Measurements from ENCODE around the gene DTNBP1.

DTNBP1 gene

DNA sequence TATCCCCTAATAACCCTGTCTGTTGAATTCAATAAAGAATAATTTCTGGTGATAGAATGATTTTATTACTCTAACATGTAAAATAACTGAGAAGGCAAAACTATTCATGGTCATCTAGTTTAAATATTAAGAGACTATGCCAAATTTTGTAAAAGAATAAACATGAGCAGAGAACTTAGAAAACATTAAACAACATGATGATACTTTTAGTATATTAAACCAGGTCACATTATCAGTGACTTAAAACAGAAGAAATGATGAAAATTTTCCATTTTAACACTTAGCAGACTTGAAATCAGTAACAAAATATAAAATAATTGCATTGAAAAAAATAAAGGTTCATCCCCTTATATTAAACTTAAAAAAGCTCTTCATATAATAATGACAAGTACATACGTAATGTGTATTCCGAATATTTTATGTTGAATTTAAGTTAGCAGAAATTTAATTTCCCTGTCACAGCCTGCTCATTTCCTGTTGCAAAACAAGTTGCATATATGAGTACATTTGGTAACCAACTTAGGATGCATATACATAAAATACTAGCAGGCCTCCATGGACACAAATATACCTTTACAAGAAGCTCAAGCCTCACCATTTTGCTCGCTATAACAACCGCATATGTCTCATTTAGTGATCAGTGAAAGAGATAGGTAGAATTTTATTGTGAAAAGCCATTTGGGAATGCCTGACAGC, 40.6 kb downstream of the DTNBP1 start:
- in situ Hi-C loops (cut with HindIII; ENCODE audit: low pct_ligation_motif_present, low sequenced_read_pairs) = no loop called here
- H3K27me3 ChIP-seq (replicated peaks) = no peaks in the 10 kb centered on the region
- H3K36me3 ChIP-seq (replicated peaks) = no peaks in the 10 kb centered on the region
- no peak overlapping the region for H3K4me3 ChIP-seq (ENCODE audit: low read depth, low read length)
- no peak for DNase-seq
- no peak overlapping the region for H3K27ac ChIP-seq
- TF ChIP-seq, protein P1, sequence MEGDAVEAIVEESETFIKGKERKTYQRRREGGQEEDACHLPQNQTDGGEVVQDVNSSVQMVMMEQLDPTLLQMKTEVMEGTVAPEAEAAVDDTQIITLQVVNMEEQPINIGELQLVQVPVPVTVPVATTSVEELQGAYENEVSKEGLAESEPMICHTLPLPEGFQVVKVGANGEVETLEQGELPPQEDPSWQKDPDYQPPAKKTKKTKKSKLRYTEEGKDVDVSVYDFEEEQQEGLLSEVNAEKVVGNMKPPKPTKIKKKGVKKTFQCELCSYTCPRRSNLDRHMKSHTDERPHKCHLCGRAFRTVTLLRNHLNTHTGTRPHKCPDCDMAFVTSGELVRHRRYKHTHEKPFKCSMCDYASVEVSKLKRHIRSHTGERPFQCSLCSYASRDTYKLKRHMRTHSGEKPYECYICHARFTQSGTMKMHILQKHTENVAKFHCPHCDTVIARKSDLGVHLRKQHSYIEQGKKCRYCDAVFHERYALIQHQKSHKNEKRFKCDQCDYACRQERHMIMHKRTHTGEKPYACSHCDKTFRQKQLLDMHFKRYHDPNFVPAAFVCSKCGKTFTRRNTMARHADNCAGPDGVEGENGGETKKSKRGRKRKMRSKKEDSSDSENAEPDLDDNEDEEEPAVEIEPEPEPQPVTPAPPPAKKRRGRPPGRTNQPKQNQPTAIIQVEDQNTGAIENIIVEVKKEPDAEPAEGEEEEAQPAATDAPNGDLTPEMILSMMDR (IDR thresholded peaks at IDR 0.05; ENCODE audit: low read depth, low read length, missing control alignments) = no peak

- in situ Hi-C loops (cut with HindIII; ENCODE audit: low pct_ligation_motif_present, low sequenced_read_pairs) = no loop called here
- H3K27ac ChIP-seq = no peak overlapping the region
- no peak overlapping the region for H3K4me3 ChIP-seq (ENCODE audit: low read depth, low read length)
- DNase-seq = peak; percentile 11
- no peaks in the 10 kb centered on the region for H3K36me3 ChIP-seq (replicated peaks)
- H3K27me3 ChIP-seq (replicated peaks) = no peaks in the 10 kb centered on the region
- TF ChIP-seq, protein P1 (IDR thresholded peaks at IDR 0.05; ENCODE audit: low read depth, low read length, missing control alignments) = no peak
Measured at GRCh38 chr6:15621203-15622044, 41.4 kb downstream of the DTNBP1 start.

- Histone ChIP-seq H3K27me3 (replicated peaks) (no peaks in the 10 kb centered on the region), H3K36me3 (replicated peaks) (no peaks in the 10 kb centered on the region), H3K27ac (no peak overlapping the region), H3K4me3 (ENCODE audit: low read depth, low read length) (no peak overlapping the region)
- DNase-seq = no peak
- TF ChIP-seq, protein P1 (IDR thresholded peaks at IDR 0.05; ENCODE audit: low read depth, low read length, missing control alignments) = no peak
- in situ Hi-C loops (cut with HindIII; ENCODE audit: low pct_ligation_motif_present, low sequenced_read_pairs) = no loop called here
Measured at GRCh38 chr6:15620611-15621010, 42.2 kb downstream of the DTNBP1 start.

- in situ Hi-C loops (cut with HindIII; ENCODE audit: low pct_ligation_motif_present, low sequenced_read_pairs) = no loop called here
- DNase-seq = no peak
- TF ChIP-seq, protein P1 (IDR thresholded peaks at IDR 0.05; ENCODE audit: low read depth, low read length, missing control alignments) = no peak
- H3K27ac ChIP-seq = no peak overlapping the region
- no peaks in the 10 kb centered on the region for H3K27me3 ChIP-seq (replicated peaks)
- no peak overlapping the region for H3K4me3 ChIP-seq (ENCODE audit: low read depth, low read length)
- H3K36me3 ChIP-seq (replicated peaks) = no peaks in the 10 kb centered on the region
Measured at GRCh38 chr6:15619330-15619729, 43.5 kb downstream of the DTNBP1 start.

DNA sequence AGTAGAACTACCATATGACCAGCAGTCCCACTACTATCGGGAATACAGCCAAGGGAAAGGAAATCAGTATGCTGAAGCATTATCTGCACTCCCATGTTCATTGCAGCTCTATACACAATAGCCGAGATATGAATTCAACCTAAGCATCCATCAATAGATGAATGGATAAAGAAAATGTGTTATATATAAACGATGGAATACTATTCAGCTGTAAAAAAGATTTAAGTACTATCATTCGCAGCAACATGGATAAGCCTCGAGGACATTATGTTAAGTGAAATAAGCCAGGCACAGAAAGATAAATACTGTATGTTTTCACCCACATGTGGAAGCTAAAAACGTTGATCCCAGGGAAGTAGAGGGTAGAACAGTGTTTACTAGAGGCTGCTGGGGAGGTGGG, 44.1 kb downstream of the DTNBP1 start:
- H3K27me3 ChIP-seq (replicated peaks) = no peaks in the 10 kb centered on the region
- no peak for DNase-seq
- no peaks in the 10 kb centered on the region for H3K36me3 ChIP-seq (replicated peaks)
- TF ChIP-seq, protein P1 (IDR thresholded peaks at IDR 0.05; ENCODE audit: low read depth, low read length, missing control alignments) = no peak
- in situ Hi-C loops (cut with HindIII; ENCODE audit: low pct_ligation_motif_present, low sequenced_read_pairs) = no loop called here
- no peak overlapping the region for H3K4me3 ChIP-seq (ENCODE audit: low read depth, low read length)
- H3K27ac ChIP-seq = no peak overlapping the region
